HepG2 (cell line): Measurements from ENCODE around the gene THSD4. TPM values are rescaled to one million over a fixed set of nuclear protein-coding genes. Genes with fewer than 3 reads are reported as not detected.

ENCODE experiments used
- ATAC-seq: fragments of 200-7000 bp; cut with Tn5 transposase; 3 replicates; pipeline ENCODE4 v1.9.1; 2020; ENCODE audit warnings: mild to moderate bottlenecking, moderate library complexity
- BruUV-seq: library from RNA; stranded (reverse); fragments of 400-500 nt; replicated peaks from 2 replicates; lab custom pipeline; 2021; lab: Mats Ljungman, UMichigan
- CTCF ChIA-PET: fragments of 300-600 bp; formaldehyde crosslinking; extraction: SDS; loops from one replicate; lab custom pipeline; 2021; ENCODE audit warnings: low total read pairs, inconsistent platforms, low intra/inter-chr PET ratio; lab: Yijun Ruan, JAX
- POLR2A ChIA-PET: fragments of 350-600 bp; sonication (Branson Sonifier 250); formaldehyde crosslinking; loops from one replicate; lab custom pipeline; 2020; ENCODE audit warnings: antibody characterized with exemption, inconsistent platforms; lab: Yijun Ruan, JAX
- DNase-seq: peaks from one replicate; pipeline ENCODE4 v3.0.0-alpha.2; 2015; ENCODE audit warnings: low spot score
- FAIRE-seq: peaks from 3 replicates; lab custom pipeline; 2011; peaks lifted over from hg19 to GRCh38; lab: Jason Lieb, UNC
- H2AFZ ChIP-seq: one replicate; pipeline ENCODE4 v1.6.1; 2011; ENCODE audit warnings: low read length, inconsistent platforms
- H3K27ac ChIP-seq: fragments of 300-600 bp; 3 replicates; pipeline ENCODE4 v1.8.0; 2011; ENCODE audit warnings: mixed run types, mild to moderate bottlenecking, mixed read lengths, low read length, inconsistent platforms; ENCODE audit not compliant: insufficient read depth; ENCODE audit errors: extremely low read length
- H3K27me3 ChIP-seq, 2 experiments: fragments of 200-600 bp in 1 of 2; 2 replicates in 1 of 2; 3 replicates in 1 of 2; pipeline versions ENCODE4 v1.6.0 to v1.8.0; 2011; ENCODE audit warnings: low read length in 2 of 2, mild to moderate bottlenecking in 2 of 2, moderate library complexity in 2 of 2, inconsistent platforms in 1 of 2; ENCODE audit not compliant: insufficient read depth in 2 of 2, control insufficient read depth in 1 of 2
- H3K36me3 ChIP-seq, 2 experiments: fragments of 200-600 bp in 1 of 2; replicated peaks in 1 of 2; 2 replicates in 1 of 2; 3 replicates in 1 of 2; pipeline versions ENCODE4 v1.5.1 to v1.8.0; 2011; ENCODE audit warnings: low read length in 2 of 2, inconsistent platforms in 1 of 2; ENCODE audit not compliant: insufficient read depth in 2 of 2, control insufficient read depth in 1 of 2
- H3K4me1 ChIP-seq: 2 replicates; pipeline ENCODE4 v1.5.1; 2012; ENCODE audit warnings: low read length, inconsistent platforms; ENCODE audit not compliant: insufficient read depth
- H3K4me2 ChIP-seq: 2 replicates; pipeline ENCODE4 v1.6.0; 2011; ENCODE audit warnings: low read depth, low read length, inconsistent platforms
- H3K4me3 ChIP-seq, 3 experiments: fragments of 200-600 bp in 1 of 3; sonication (generic), shearing (Covaris generic) in 1 of 3; replicated peaks in 1 of 3; 2 replicates each; pipeline ENCODE4 v1.5.1; 2011 to 2016; ENCODE audit warnings: low read length in 3 of 3, inconsistent platforms in 2 of 3, low read depth in 2 of 3, mild to moderate bottlenecking in 2 of 3, control low read depth in 1 of 3, mixed read lengths in 1 of 3; ENCODE audit not compliant: insufficient read depth in 1 of 3
- H3K79me2 ChIP-seq: one replicate; pipeline ENCODE4 v1.6.1; 2011; ENCODE audit warnings: low read length, inconsistent platforms; ENCODE audit not compliant: insufficient read depth
- H3K9ac ChIP-seq: 2 replicates; pipeline ENCODE4 v1.6.0; 2011; ENCODE audit warnings: mild to moderate bottlenecking, low read depth, low read length, inconsistent platforms; ENCODE audit not compliant: insufficient read depth
- H3K9me3 ChIP-seq: 2 replicates; pipeline ENCODE4 v1.5.1; 2012; ENCODE audit warnings: mild to moderate bottlenecking, low read length
- H4K20me1 ChIP-seq: 2 replicates; pipeline ENCODE4 v1.6.0; 2011; ENCODE audit warnings: inconsistent platforms, mild to moderate bottlenecking, low read length, moderate library complexity; ENCODE audit not compliant: insufficient read depth
- CBX5 ChIP-seq: sonication (generic); formaldehyde crosslinking; IDR thresholded peaks from 2 replicates; pipeline ENCODE4 v1.4.0; 2020; ENCODE audit warnings: missing genetic modification reagents, borderline replicate concordance
- MNT ChIP-seq: fragments of 450-650 bp; IDR thresholded peaks from 2 replicates; pipeline ENCODE4 v1.6.1; 2016
- POGK ChIP-seq: sonication (generic); formaldehyde crosslinking; conservative IDR thresholded peaks from 2 replicates; pipeline ENCODE4 v1.8.0; 2022; ENCODE audit warnings: mild to moderate bottlenecking, moderate library complexity, missing genetic modification reagents
- POLR2AphosphoS2 ChIP-seq: IDR thresholded peaks from 2 replicates; pipeline ENCODE4 v1.6.1; 2011; ENCODE audit warnings: low read depth, low read length, improper control_type of control experiment
- RCOR2 ChIP-seq: IDR thresholded peaks from 2 replicates; pipeline ENCODE4 v1.6.1; 2016; ENCODE audit warnings: missing biosample characterization, missing genetic modification reagents
- ZNF326 ChIP-seq: sonication (generic); formaldehyde crosslinking; IDR thresholded peaks from 2 replicates; pipeline ENCODE4 v1.4.0; 2020; ENCODE audit warnings: missing genetic modification reagents, borderline replicate concordance
- ZNF605 ChIP-seq: sonication (generic); formaldehyde crosslinking; IDR thresholded peaks from 2 replicates; pipeline ENCODE4 v1.8.0; 2022; ENCODE audit warnings: mild to moderate bottlenecking, missing genetic modification reagents
- WGBS: methylation state at CpG from one replicate; pipeline ENCODE4 v1.1.6; 2017; ENCODE audit warnings: low lambda C conversion rate; 5-methylcytosine and 5-hydroxymethylcytosine counted together
- in situ Hi-C: cut with HindIII; loops from 2 replicates; pipeline ENCODE4 v1.10.0; 2017; ENCODE audit warnings: low pct_unique_long_range_greater_than_20kb; ENCODE audit not compliant: extremely low pct_ligation_motif_present
- intact Hi-C: fragments of 100-400 bp; cut with micrococcal nuclease; formaldehyde crosslinking; loops from one replicate; pipeline ENCODE4 v1.10.0; 2022; ENCODE audit not compliant: unreplicated experiment
- polyA plus RNA-seq, 8 experiments: library from polyadenylated mRNA; depleted of rRNA in 3 of 8; stranded (reverse) in 7 of 8; unstranded in 1 of 8; fragments of >200 nt; fragmentation: Illumina TruSeq in 4 of 8; extraction: Trizol in 4 of 8; gene quantifications; 2 replicates each; pipeline versions ENCODE4 v1.2.1 to v1.2.3, GENCODE V29; 2011 to 2016; ENCODE audit warnings: low read depth in 4 of 8, missing spikeins in 1 of 8, mixed read lengths in 1 of 8; ENCODE audit not compliant: insufficient read depth in 1 of 8
- total RNA-seq, 5 experiments: library from RNA; depleted of rRNA; stranded (reverse); fragments of >200 nt; fragmentation: Illumina TruSeq; extraction: Trizol; gene quantifications; 2 replicates each; pipeline ENCODE4 v1.2.3, GENCODE V29; 2016; ENCODE audit warnings: low read depth in 1 of 5
- TF ChIP-seq, protein P1 (sequence below): sonication (generic); formaldehyde crosslinking; IDR thresholded peaks from 2 replicates; pipeline ENCODE4 v1.5.0; 2020; ENCODE audit warnings: mild to moderate bottlenecking, missing genetic modification reagents

Gene THSD4
- total and polyA plus RNA-seq, 2 of the 13 experiments (the other 11 are each of a cell fraction or from before 2014, with no cell fraction given): 0.07 to 0.21 TPM

DNA sequence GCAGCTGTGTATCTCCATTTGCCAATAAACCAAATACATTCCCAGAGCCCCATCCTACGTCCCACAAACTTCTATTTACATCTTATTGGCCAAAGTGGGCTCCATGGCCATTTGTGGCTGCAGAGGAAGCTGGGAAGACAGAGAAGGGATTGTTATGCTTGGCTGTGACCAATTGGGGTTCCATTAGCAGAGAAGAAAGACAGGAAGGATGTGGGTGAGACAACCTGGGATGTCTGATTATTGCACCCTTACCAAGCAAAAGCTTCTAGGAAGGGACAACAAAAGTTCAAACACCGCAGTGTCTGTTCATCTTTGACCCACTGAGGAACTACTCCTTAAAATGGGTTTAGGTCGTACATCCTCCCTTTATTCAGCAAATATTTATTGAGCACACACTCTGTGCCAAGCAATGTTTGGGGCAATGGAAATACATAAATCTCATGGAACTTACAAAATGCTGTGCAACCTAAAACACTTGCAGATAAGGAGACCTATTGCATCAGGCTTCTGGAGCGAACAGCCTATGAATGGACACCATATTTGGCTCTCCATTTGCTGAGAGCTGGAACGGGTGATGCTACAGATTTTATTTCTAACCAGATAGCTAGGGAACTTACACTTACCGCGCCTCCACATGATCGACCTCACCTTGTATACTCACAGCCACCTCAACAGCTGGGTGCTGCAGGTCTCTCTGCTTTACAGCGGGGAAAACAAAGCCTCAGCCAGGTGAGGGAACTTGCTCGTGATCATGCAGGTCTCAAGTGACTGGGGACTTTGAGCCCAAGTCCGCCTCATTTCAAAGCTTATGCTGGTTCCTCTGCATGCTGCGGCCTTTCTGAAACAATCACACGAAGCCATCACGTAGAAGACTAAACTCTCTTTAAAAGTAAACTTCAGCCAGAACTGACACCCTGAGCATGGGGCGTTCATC lies 673.6 kb downstream of the THSD4 start (continued):
- no peak for TF ChIP-seq POGK (CRISPR knock-in tag)
- TF ChIP-seq ZNF326 (CRISPR knock-in tag): no peak
- TF ChIP-seq, protein P1, sequence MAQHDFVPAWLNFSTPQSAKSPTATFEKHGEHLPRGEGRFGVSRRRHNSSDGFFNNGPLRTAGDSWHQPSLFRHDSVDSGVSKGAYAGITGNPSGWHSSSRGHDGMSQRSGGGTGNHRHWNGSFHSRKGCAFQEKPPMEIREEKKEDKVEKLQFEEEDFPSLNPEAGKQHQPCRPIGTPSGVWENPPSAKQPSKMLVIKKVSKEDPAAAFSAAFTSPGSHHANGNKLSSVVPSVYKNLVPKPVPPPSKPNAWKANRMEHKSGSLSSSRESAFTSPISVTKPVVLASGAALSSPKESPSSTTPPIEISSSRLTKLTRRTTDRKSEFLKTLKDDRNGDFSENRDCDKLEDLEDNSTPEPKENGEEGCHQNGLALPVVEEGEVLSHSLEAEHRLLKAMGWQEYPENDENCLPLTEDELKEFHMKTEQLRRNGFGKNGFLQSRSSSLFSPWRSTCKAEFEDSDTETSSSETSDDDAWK: no peak

- CTCF ChIA-PET: no interaction called here
- ATAC-seq: no peak
- peaks cover 0 to 18% of the 10 kb centered on the region in 2 experiments; a peak in 3 of 5 replicates for H3K27me3 ChIP-seq
- H3K9me3 ChIP-seq: no peaks in the 10 kb centered on the region
- H3K27ac ChIP-seq: no peak overlapping the region
- no TSS peak for BruUV-seq
- H3K36me3 ChIP-seq: no peaks in the 10 kb centered on the region
- POLR2A ChIA-PET: no interaction called here
- FAIRE-seq: no peak
- H2AFZ ChIP-seq: no peak overlapping the region
- WGBS: 85% methylated on average over 6 of the region's 6 CpGs
- in situ Hi-C loops: no loop called here
- H3K4me3 ChIP-seq: no peak overlapping the region
- no peaks in the 10 kb centered on the region for H3K79me2 ChIP-seq
- intact Hi-C loops: no loop called here
- no peaks in the 10 kb centered on the region for H4K20me1 ChIP-seq
- H3K4me2 ChIP-seq: peak overlapping the region; percentile 4; the same call in 1 of the 2 replicates
- H3K9ac ChIP-seq: no peak overlapping the region
- H3K4me1 ChIP-seq: peaks cover 11% of the 10 kb centered on the region; the same call in 1 of the 2 replicates
- no peak for DNase-seq
- TF ChIP-seq ZNF605 (CRISPR knock-in tag) (no peak), RCOR2 (CRISPR knock-in tag) (no peak), MNT (peak; percentile 88), POLR2AphosphoS2 (no peak), CBX5 (CRISPR knock-in tag) (no peak)
These were observed 674.3 kb downstream of the THSD4 start for GRCh38 chr15:71789616-71790015.
